SK-N-SH treated with all-trans-retinoic acid at 6 μM for 48 hours (cell line): ENCODE results near the gene ANO5.

Source experiments
- BACH2 ChIP-seq: fragments of 250-450 bp; sonication (Bioruptor Pico); IDR thresholded peaks from 2 replicates; pipeline ENCODE4 v1.9.0; 2021; ENCODE audit warnings: mild to moderate bottlenecking, borderline replicate concordance
- ESRRG ChIP-seq: fragments of 250-450 bp; sonication (Bioruptor Pico); IDR thresholded peaks from 2 replicates; pipeline ENCODE4 v1.6.1; 2021; ENCODE audit warnings: mild to moderate bottlenecking
- OSR1 ChIP-seq: fragments of 250-450 bp; sonication (Bioruptor Pico); IDR thresholded peaks from 2 replicates; pipeline ENCODE4 v1.8.0; 2022; ENCODE audit warnings: moderate library complexity, mild to moderate bottlenecking, inconsistent platforms
- RARB ChIP-seq: fragments of 250-450 bp; sonication (Bioruptor Pico); IDR thresholded peaks from 2 replicates; pipeline ENCODE4 v1.8.0; 2021; ENCODE audit warnings: mild to moderate bottlenecking, moderate library complexity
- SNAI2 ChIP-seq: fragments of 250-450 bp; sonication (Bioruptor Pico); IDR thresholded peaks from 2 replicates; pipeline ENCODE4 v1.5.0; 2020; ENCODE audit warnings: mild to moderate bottlenecking, moderate library complexity
- TCF4 ChIP-seq: fragments of 250-450 bp; sonication (Bioruptor Pico); IDR thresholded peaks from 2 replicates; pipeline ENCODE4 v1.8.0; 2021; ENCODE audit warnings: mild to moderate bottlenecking, moderate library complexity, borderline replicate concordance
- TOX ChIP-seq: fragments of 250-450 bp; sonication (Bioruptor Pico); IDR thresholded peaks from 2 replicates; pipeline ENCODE4 v1.8.0; 2021; ENCODE audit warnings: mild to moderate bottlenecking, moderate library complexity, borderline replicate concordance
- ZC3H10 ChIP-seq: fragments of 250-450 bp; sonication (Bioruptor Pico); IDR thresholded peaks from 2 replicates; pipeline ENCODE4 v1.5.1; 2021; ENCODE audit warnings: mild to moderate bottlenecking, moderate library complexity
- ZFP3 ChIP-seq: fragments of 250-450 bp; sonication (Bioruptor Pico); IDR thresholded peaks from 2 replicates; pipeline ENCODE4 v1.5.0; 2020; ENCODE audit warnings: mild to moderate bottlenecking, moderate library complexity
- ZNF8 ChIP-seq: fragments of 450-650 bp; formaldehyde crosslinking; IDR thresholded peaks from 2 replicates; pipeline ENCODE4 v1.5.0; 2020; ENCODE audit warnings: mild to moderate bottlenecking, moderate library complexity
- TF ChIP-seq, protein P1 (sequence below): fragments of 250-450 bp; sonication (Bioruptor Pico); IDR thresholded peaks from 2 replicates; pipeline ENCODE4 v1.5.0; 2020; ENCODE audit warnings: mild to moderate bottlenecking, moderate library complexity
- TF ChIP-seq, protein P2 (sequence below): fragments of 250-450 bp; sonication (Bioruptor Pico); IDR thresholded peaks from 2 replicates; pipeline ENCODE4 v1.8.0; 2020; ENCODE audit warnings: mild to moderate bottlenecking, moderate library complexity, borderline replicate concordance

DNA sequence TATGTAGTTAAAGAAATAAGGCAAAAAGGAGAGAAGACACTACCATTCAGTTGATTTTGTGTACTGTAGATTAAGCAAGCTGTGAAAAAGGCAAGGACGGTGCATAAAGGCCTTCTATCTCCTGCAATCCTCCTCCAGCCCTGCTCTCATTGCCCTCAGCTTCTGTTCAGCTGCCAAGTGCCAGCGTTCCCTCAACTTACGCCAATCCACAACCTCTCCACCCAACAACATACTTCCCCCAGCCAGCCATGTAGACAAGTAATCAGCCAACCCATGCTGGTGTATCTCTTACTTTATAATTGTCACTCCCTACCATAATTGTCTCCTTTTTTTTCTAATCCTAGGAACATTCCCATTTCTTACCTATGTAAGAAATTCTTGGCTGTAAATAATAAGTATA, 30.1 kb upstream of the ANO5 start:
- TF ChIP-seq TOX (CRISPR knock-in tag) (no peak), BACH2 (CRISPR knock-in tag) (no peak), ZFP3 (CRISPR knock-in tag) (no peak), SNAI2 (no peak), ESRRG (CRISPR knock-in tag) (no peak), TCF4 (no peak), ZC3H10 (no peak), RARB (CRISPR knock-in tag) (no peak), OSR1 (CRISPR knock-in tag) (no peak), ZNF8 (CRISPR knock-in tag) (no peak)
- TF ChIP-seq, protein P1, sequence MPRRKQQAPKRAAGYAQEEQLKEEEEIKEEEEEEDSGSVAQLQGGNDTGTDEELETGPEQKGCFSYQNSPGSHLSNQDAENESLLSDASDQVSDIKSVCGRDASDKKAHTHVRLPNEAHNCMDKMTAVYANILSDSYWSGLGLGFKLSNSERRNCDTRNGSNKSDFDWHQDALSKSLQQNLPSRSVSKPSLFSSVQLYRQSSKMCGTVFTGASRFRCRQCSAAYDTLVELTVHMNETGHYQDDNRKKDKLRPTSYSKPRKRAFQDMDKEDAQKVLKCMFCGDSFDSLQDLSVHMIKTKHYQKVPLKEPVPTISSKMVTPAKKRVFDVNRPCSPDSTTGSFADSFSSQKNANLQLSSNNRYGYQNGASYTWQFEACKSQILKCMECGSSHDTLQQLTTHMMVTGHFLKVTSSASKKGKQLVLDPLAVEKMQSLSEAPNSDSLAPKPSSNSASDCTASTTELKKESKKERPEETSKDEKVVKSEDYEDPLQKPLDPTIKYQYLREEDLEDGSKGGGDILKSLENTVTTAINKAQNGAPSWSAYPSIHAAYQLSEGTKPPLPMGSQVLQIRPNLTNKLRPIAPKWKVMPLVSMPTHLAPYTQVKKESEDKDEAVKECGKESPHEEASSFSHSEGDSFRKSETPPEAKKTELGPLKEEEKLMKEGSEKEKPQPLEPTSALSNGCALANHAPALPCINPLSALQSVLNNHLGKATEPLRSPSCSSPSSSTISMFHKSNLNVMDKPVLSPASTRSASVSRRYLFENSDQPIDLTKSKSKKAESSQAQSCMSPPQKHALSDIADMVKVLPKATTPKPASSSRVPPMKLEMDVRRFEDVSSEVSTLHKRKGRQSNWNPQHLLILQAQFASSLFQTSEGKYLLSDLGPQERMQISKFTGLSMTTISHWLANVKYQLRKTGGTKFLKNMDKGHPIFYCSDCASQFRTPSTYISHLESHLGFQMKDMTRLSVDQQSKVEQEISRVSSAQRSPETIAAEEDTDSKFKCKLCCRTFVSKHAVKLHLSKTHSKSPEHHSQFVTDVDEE, result no peak
- TF ChIP-seq, protein P2, sequence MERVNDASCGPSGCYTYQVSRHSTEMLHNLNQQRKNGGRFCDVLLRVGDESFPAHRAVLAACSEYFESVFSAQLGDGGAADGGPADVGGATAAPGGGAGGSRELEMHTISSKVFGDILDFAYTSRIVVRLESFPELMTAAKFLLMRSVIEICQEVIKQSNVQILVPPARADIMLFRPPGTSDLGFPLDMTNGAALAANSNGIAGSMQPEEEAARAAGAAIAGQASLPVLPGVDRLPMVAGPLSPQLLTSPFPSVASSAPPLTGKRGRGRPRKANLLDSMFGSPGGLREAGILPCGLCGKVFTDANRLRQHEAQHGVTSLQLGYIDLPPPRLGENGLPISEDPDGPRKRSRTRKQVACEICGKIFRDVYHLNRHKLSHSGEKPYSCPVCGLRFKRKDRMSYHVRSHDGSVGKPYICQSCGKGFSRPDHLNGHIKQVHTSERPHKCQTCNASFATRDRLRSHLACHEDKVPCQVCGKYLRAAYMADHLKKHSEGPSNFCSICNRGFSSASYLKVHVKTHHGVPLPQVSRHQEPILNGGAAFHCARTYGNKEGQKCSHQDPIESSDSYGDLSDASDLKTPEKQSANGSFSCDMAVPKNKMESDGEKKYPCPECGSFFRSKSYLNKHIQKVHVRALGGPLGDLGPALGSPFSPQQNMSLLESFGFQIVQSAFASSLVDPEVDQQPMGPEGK (CRISPR knock-in tag), result no peak
